ENCODE data around the gene CHST2.

DNA sequence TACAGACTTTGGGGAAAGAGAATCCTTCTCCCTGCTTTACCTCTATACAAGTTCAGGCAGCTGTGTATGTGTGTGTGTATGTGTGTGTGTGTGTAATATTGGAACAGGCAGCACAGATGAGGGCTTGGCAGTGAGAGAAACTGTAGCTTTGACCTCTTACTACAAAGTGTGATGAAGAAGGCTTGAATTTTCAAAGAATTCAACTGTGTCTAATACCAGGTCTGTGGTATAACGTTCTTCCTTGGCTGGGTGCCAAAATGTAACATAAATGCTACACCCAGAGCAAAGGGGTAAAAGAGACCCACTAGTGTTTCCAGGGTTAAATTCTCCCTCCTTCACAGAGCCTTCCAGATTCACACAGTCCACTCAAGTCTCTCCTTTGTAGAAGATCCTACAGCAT is 51.1 kb downstream of the CHST2 start:
- TF ChIP-seq, protein P1, sequence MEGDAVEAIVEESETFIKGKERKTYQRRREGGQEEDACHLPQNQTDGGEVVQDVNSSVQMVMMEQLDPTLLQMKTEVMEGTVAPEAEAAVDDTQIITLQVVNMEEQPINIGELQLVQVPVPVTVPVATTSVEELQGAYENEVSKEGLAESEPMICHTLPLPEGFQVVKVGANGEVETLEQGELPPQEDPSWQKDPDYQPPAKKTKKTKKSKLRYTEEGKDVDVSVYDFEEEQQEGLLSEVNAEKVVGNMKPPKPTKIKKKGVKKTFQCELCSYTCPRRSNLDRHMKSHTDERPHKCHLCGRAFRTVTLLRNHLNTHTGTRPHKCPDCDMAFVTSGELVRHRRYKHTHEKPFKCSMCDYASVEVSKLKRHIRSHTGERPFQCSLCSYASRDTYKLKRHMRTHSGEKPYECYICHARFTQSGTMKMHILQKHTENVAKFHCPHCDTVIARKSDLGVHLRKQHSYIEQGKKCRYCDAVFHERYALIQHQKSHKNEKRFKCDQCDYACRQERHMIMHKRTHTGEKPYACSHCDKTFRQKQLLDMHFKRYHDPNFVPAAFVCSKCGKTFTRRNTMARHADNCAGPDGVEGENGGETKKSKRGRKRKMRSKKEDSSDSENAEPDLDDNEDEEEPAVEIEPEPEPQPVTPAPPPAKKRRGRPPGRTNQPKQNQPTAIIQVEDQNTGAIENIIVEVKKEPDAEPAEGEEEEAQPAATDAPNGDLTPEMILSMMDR (IDR thresholded peaks at IDR 0.05): no peak
- TF ChIP-seq POLR2A (IDR thresholded peaks at IDR 0.05): no peak
